MG63 (cell line): ENCODE data around the gene ANKRD40CL. TPM values are rescaled to one million over a fixed set of nuclear protein-coding genes. Genes with fewer than 3 reads are reported as not detected.

Source experiments
- total RNA-seq: library from RNA; depleted of rRNA; stranded (reverse); fragments of >200 nt; shearing (Covaris generic); gene quantifications from 2 replicates; pipeline ENCODE4 v1.2.3, GENCODE V29; 2014; ENCODE audit warnings: low replicate concordance; rRNA removed

The ANKRD40CL gene
- total RNA-seq, 1 experiment from 2014 or later, result not detected

Other genes starting within 250 kb of the ANKRD40CL start
- not detected in 2 replicates for gene EPN3, start 234.8 kb downstream of the ANKRD40CL start, total RNA-seq
- gene SPATA20, start 220.3 kb downstream of the ANKRD40CL start, total RNA-seq, result 52.1 and 59.6 TPM in 2 replicates
- gene CACNA1G, start 206.8 kb downstream of the ANKRD40CL start, total RNA-seq, result not detected in 2 replicates
- 0.17 and 2.0 TPM in 2 replicates for gene ABCC3, start 132.6 kb downstream of the ANKRD40CL start, total RNA-seq
- gene ANKRD40, start 59.6 kb downstream of the ANKRD40CL start, total RNA-seq, result 34.8 and 42.5 TPM in 2 replicates
- gene LUC7L3, start 47.9 kb downstream of the ANKRD40CL start, total RNA-seq, result 18.1 and 136 TPM in 2 replicates
- not detected in 2 replicates for gene WFIKKN2, start 68.1 kb upstream of the ANKRD40CL start, total RNA-seq
- 16.0 and 17.5 TPM in 2 replicates for gene TOB1, start 98.8 kb upstream of the ANKRD40CL start, total RNA-seq